HG03575 (cell line): ENCODE results near the gene SLC28A3.

Experiments
- ATAC-seq: cut with Tn5 transposase; IDR thresholded peaks from one replicate; pipeline ENCODE4 v1.9.1; 2021; ENCODE audit not compliant: unreplicated experiment, insufficient number of reproducible peaks, low FRiP score; ENCODE audit errors: extremely low read depth

SLC28A3 gene

DNA sequence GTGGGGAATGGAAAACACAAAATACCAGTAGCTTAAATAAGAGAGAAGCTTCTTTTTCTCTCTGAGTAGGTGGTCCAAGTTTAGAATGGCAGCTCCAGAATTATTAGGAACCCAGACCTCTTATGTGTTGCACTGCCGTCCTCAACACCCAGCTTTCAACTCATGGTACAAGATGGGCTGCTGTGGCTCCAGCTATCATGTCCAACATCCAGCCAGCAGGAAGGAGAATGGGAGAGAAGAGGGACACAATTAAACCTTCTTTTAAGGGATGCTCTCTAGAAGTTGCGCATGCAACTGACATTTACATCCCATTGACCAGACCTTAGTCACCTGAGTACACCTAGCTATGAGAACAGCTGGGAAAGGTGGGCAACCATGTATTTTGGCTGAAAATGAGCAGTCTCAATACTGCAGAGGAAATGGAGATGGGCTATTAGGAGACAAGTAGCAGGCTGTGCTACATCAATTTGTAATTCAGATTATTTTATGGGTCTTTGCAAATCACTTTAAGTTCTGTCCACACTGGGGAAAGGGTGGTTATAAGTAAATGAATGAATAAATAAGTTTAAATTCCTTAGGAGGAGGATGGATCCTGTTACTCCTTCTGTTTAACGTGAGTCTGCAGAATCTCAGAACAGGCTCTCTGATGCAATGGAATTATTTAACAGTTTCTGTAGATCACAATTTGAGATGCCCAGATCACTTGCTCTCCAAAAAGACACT, 76.1 kb downstream of the SLC28A3 start:
- no peak for ATAC-seq

- no peak for ATAC-seq
Measured at GRCh38 chr9:84261070-84261746, 79.3 kb downstream of the SLC28A3 start.

GRCh38 chr9:84258371-84258770, 82.2 kb downstream of the SLC28A3 start:
- no peak for ATAC-seq

GRCh38 chr9:84255696-84256095, 84.9 kb downstream of the SLC28A3 start:
- ATAC-seq = no peak

GRCh38 chr9:84254972-84255371, 85.6 kb downstream of the SLC28A3 start:
- ATAC-seq = no peak

DNA sequence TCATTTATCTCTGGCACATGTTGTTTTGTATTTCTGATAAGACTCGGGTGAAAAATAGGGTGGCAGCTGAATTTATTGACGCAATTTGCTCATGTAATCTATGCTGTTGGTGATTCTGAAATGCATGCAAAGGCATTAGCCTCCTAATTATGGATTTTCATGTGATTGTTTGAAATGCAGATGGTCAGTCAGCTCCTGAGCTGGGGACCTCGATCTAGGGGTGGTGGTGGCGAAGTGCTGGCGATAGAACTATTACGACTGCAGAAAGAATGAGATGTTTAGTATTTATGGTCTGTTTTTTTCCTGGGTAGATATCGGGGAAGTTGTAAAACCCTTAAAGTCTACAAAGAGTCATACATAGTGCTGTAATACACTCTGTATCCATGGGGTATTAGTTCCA, 88.6 kb downstream of the SLC28A3 start:
- no peak for ATAC-seq

DNA sequence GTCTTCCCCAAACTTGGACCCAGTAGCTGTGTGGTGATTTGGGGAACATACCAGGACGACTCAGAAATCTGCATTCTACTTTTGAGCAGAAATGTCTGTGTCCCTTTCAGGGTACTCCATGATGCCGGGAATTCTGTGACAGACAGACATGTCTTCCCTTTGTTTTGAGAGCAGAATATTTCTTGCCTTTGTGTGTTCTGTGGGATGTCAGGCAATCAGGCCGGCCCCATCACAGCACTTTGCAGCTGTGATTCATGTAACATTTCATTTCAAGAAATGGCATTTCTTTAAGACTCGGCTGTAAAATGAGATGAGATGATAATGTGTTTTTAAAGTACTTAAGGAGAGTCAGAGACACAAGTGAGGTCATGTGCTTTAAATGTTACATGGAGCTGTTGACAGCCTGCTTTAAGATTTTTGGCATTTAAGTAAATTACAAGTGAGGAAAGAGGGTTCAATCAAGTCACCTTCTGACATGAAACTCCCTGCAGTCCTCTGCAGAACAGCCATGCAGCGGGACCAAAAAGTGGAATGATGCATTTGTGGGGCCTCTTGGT, 98.7 kb downstream of the SLC28A3 start:
- ATAC-seq = no peak

- no peak for ATAC-seq
Measured at GRCh38 chr9:84239343-84239742, 101.2 kb downstream of the SLC28A3 start.

- ATAC-seq = no peak
Measured at GRCh38 chr9:84238652-84239051, 101.9 kb downstream of the SLC28A3 start.

DNA sequence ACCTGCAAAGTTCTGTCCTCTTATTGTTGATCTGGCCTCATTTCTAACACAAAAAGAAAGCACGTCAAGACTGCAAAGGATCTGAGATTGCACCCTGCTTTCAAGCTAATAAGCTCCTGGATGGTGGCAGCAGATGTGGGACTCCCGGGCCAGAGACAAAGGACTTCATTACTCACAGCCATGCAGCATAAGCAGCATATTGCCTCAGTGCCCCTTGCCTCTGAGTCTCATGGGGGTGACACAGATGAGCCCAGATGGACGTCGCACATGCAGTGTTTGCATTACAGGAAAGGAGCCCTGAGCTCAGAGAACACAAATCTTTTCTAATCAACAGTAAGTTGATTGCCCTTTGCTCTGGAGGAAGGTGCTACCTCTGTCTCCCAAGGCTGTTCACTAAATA, 105.0 kb downstream of the SLC28A3 start:
- no peak for ATAC-seq

- no peak for ATAC-seq
Measured at GRCh38 chr9:84230355-84231145, 110.0 kb downstream of the SLC28A3 start.

DNA sequence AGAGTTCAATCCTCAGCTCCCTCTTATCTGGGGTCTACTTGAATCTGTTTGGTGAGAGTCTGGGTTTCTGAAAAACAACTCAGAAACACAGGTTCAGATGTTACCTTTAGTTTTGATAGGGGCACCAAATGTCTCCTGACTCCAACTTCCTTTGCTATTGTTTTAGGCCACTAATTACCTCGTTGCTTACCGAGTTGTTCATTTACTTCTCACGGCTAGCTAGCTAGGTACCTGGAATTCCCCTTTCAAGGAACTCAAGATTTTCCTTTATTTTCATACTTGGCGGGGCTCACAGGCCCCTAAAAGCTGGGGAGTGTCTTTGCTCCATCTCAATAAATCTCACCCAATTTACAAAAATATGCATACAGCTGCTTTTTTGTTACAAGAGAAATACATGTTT, 111.4 kb downstream of the SLC28A3 start:
- ATAC-seq = no peak

DNA sequence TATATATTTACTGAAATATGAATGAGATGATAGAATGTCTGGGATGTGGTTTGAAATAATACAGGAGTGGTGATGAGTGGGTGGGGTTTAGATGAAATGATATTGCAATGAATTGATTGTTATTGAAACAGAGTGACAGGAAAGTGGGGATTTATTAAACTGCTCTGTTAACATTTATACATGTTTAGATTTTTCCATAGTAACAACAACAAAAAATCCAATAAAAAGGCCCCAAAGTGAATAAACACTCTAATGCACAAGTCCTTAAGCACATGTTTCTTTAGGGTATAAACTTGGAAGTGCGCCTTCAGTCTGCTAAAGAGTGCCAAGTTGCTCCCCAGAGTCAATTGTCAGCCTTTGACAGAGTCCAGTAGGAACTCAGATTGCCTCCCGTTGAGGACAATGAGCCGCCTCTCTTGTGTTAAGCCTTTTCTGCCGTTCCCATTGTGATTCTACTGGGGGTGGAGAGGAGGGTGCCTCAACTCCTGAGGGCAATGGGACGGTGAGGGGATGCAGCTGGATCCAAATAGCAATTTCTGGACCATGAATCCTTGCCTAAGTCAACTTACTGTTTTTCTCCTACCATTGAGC, 112.3 kb downstream of the SLC28A3 start:
- no peak for ATAC-seq

DNA sequence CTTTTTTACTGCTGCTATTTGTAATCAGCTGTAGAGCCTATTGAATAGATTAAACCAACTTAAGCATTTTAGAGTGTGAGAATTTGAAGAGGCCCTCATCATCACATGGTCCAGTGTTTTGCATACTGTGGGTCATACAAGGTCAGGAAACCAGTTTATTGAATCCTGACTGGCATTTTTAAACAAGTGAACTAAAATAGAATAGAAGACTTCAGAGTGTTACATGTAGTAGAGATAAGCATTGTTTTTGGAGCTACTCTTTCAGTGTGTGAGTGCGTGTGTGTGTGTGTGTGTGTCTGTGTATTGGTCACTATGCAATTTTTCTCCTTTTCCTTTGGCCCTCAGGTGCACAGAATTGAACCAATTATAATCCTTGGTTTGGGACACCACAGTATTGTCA, 114.4 kb downstream of the SLC28A3 start:
- ATAC-seq = no peak
